HUES64 (cell line): ENCODE data around the gene SART1.
A peak's percentile ranks its signal among the peaks of the same experiment; 100 is the strongest.
"Not testable (repeated sequence)": the region's sequence is repeated elsewhere in the genome, so short reads cannot be mapped to it uniquely, and the experiment has no call there.

Experiments used
- H3K27ac ChIP-seq: 2 replicates; pipeline ENCODE4 v1.7.0; 2013; ENCODE audit warnings: low read depth, low read length, inconsistent platforms
- H3K27me3 ChIP-seq: 2 replicates; pipeline ENCODE4 v1.6.1; 2013; ENCODE audit warnings: mild to moderate bottlenecking, low read length; ENCODE audit not compliant: insufficient read depth
- H3K36me3 ChIP-seq: 2 replicates; pipeline ENCODE4 v1.6.1; 2013; ENCODE audit warnings: mild to moderate bottlenecking, low read length; ENCODE audit not compliant: insufficient read depth
- H3K4me1 ChIP-seq: 2 replicates; pipeline ENCODE4 v1.6.1; 2013; ENCODE audit warnings: mild to moderate bottlenecking, low read length, moderate library complexity; ENCODE audit not compliant: insufficient read depth
- H3K4me3 ChIP-seq: 2 replicates; pipeline ENCODE4 v1.5.1; 2013; ENCODE audit warnings: mild to moderate bottlenecking, low read length, moderate library complexity
- H3K9ac ChIP-seq: 2 replicates; pipeline ENCODE4 v1.6.1; 2013; ENCODE audit warnings: mild to moderate bottlenecking, low read depth, low read length
- H3K9me3 ChIP-seq: 2 replicates; pipeline ENCODE4 v1.6.1; 2013; ENCODE audit warnings: low read depth, low read length; ENCODE audit not compliant: insufficient read depth
- WGBS: fragments of 150-250, 120-280 bp; methylation state at CpG from one replicate; pipeline ENCODE4 v1.1.7; 2013; ENCODE audit warnings: missing lambda C conversion rate; 5-methylcytosine and 5-hydroxymethylcytosine counted together

Gene SART1

DNA sequence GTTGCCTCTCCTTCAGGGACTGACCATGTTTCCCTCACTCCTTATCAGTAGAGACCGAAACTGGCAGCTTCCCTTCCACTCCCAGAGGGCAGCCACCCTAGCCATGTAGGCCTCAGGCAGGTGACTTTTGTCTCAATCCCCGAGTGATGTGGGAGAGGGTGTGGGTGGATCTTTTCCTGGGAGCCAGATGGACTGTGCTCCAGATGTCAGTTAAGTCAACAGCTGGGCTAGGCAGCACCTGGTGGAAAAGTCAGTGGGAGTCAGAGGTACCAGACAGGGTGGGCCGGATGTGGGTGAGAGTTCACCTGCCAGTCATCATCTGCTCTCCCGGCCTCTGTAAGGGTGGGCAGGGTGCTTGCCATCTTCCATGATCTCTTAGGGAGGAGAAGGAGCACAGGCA lies 42.7 kb downstream of the SART1 start:
- peaks cover 9% of the 10 kb centered on the region; the same call in 1 of the 2 replicates for H3K4me1 ChIP-seq
- H3K9ac ChIP-seq = no peak overlapping the region
- H3K9me3 ChIP-seq = no peaks in the 10 kb centered on the region
- 94% methylated on average over 4 of the region's 4 CpGs for WGBS
- no peaks in the 10 kb centered on the region for H3K27me3 ChIP-seq
- H3K27ac ChIP-seq = no peak overlapping the region
- peaks cover 34% of the 10 kb centered on the region for H3K36me3 ChIP-seq
- H3K4me3 ChIP-seq = no peak overlapping the region

DNA sequence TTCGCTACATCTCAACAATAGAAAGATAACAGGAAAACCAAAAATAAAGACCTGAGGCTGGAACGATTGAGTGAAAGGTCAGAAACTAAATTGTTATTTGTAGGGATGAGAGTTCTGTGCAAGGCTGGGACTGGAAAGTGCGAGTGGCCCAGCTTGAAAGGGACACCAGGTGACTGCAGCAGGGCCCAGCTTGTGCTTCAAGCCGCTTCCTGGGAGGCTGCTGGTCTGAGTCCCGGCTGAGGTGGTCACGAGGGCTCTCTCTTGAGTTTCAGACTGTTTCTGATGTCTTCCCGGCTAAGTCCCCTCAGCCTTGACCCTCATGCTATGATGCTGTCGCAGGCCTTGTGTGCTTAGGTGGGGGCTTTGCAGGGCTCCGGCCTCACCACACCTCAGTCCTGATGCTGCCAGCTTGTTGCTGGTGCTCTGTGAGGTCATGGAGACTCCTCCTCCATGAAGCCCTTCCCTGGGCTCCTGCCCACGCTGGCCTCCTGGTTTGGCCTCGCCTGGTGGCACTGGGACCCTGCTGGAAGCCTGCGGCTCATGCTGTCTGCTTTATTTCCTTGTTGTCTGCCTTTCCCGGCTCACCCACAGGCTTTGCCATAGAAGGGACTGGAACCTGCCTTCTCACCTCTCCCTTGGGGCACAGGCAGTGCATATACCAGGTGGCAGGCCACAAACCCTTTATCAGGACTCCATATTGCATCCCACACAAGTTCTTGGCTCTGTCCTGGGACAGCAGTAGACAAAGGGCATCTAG lies 44.8 kb downstream of the SART1 start:
- WGBS = 87% methylated on average over 13 of the region's 13 CpGs
- Histone ChIP-seq H3K36me3 (peaks cover 21% of the 10 kb centered on the region), H3K27me3 (peaks cover 1% of the 10 kb centered on the region; the same call in 1 of the 2 replicates), H3K9me3 (no peaks in the 10 kb centered on the region), H3K9ac (peak overlapping the region; percentile 38; the same call in 1 of the 2 replicates), H3K4me3 (no peak overlapping the region), H3K4me1 (peaks cover 9% of the 10 kb centered on the region; the same call in 1 of the 2 replicates), H3K27ac (peak overlapping the region; percentile 15; the same call in 1 of the 2 replicates)

DNA sequence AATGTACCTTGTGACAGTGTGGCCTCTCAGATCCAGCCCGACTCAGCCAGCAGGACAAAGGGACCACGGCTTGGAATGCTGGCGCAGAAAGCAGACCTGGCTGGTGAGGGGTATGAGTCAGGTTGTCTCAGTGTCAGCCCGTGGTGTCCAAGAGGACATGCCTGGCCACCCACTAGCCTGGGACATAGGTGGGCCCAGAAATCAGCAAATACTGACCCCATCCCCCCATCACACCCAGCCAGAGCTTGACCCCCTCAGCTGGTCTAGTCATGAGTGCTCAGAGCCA lies 45.3 kb downstream of the SART1 start:
- WGBS = 76% methylated on average over 4 of the region's 4 CpGs
- H3K4me3 ChIP-seq = no peak overlapping the region
- H3K9ac ChIP-seq = peak overlapping the region; percentile 38; the same call in 1 of the 2 replicates
- no peaks in the 10 kb centered on the region for H3K9me3 ChIP-seq
- H3K36me3 ChIP-seq = peaks cover 21% of the 10 kb centered on the region
- peaks cover 9% of the 10 kb centered on the region; the same call in 1 of the 2 replicates for H3K4me1 ChIP-seq
- peaks cover 7% of the 10 kb centered on the region for H3K27me3 ChIP-seq
- peak overlapping the region; percentile 42; the same call in 1 of the 2 replicates for H3K27ac ChIP-seq

DNA sequence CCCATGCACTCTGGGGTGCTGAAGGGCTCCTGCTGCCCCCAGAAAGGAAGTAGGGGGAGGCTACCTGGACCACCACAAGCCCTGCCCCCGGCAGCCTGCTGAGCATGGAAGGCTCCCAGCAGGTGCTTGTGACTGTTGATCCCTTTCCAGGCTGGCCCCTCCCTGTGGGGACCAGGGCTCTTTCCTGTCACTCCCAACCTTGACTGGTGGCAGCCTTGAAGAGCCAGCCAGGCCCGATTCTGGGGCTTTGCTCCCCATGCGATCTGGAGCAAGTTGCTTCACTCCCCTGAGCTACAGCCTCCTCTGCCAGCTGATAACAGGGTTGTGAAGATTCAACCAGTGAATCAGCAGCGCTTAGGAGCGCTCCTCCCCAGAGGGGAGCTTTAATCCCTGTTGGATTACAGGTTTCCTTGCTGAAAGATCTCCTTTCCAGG lies 45.7 kb downstream of the SART1 start:
- no peak overlapping the region for H3K9ac ChIP-seq
- peaks cover 9% of the 10 kb centered on the region; the same call in 1 of the 2 replicates for H3K4me1 ChIP-seq
- H3K9me3 ChIP-seq = no peaks in the 10 kb centered on the region
- WGBS = 46% methylated on average over 5 of the region's 5 CpGs
- H3K27me3 ChIP-seq = peaks cover 10% of the 10 kb centered on the region
- no peak overlapping the region for H3K4me3 ChIP-seq
- H3K36me3 ChIP-seq = peaks cover 21% of the 10 kb centered on the region
- H3K27ac ChIP-seq = peak overlapping the region; percentile 42; the same call in 1 of the 2 replicates

DNA sequence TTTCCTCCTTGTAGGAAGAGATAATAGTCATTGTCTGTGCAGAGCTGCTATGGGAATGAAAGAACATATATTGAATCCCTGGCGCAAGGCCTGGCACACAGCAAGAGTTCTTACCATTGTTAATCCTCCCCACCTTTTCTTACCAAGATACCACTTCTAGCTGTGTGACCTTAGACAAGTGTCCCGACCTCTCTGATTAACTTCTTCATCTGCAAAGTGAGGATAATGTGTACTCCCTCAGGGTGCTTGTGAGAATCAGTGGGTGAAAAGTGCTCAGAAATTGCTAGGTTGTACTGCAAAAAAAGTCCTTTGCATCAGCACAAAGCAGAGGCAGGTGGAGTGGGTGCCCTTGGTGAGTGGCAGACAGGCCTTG lies 46.5 kb downstream of the SART1 start:
- Histone ChIP-seq H3K4me1 (peaks cover 9% of the 10 kb centered on the region; the same call in 1 of the 2 replicates), H3K9me3 (no peaks in the 10 kb centered on the region), H3K36me3 (peaks cover 21% of the 10 kb centered on the region), H3K4me3 (no peak overlapping the region), H3K9ac (no peak overlapping the region), H3K27ac (no peak overlapping the region), H3K27me3 (peaks cover 12% of the 10 kb centered on the region)
- WGBS = 86% methylated on average over 2 of the region's 2 CpGs

DNA sequence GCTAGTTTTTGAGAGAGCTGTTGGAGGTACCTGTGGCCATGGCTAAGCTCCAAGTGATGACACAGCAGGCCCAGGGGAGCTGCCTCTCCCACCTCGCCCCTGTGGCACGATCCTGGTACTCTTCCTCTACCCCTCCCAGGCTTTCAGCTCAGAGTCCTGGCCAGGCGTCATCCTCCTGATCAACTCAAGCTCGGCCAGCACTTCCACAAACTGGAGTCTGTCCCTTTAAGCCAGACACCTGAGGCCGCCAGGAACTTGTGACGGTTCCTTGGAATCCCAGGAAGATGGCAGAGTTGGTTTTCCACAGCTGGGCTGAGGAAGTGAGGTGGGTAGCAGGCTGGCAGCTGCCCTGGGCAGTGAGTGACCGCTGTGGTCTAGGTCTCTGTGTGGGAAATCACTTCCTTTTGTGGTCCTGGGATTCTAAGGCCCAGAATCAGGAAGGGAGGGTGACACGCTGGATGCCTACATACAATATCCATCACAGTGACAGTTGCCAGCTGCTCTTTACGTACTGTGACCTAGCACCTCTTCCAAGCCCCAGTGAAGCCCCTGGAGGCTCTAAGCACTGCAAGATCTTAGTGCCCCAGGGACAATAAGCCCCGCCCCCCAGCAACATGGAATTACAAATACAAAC lies 47.1 kb downstream of the SART1 start:
- no peak overlapping the region for H3K4me3 ChIP-seq
- H3K9me3 ChIP-seq = no peaks in the 10 kb centered on the region
- H3K27me3 ChIP-seq = peaks cover 12% of the 10 kb centered on the region
- peaks cover 21% of the 10 kb centered on the region for H3K36me3 ChIP-seq
- H3K4me1 ChIP-seq = peaks cover 9% of the 10 kb centered on the region; the same call in 1 of the 2 replicates
- WGBS = 75% methylated on average over 10 of the region's 10 CpGs
- H3K9ac ChIP-seq = no peak overlapping the region; the same call in 1 of the 2 replicates
- H3K27ac ChIP-seq = no peak overlapping the region

DNA sequence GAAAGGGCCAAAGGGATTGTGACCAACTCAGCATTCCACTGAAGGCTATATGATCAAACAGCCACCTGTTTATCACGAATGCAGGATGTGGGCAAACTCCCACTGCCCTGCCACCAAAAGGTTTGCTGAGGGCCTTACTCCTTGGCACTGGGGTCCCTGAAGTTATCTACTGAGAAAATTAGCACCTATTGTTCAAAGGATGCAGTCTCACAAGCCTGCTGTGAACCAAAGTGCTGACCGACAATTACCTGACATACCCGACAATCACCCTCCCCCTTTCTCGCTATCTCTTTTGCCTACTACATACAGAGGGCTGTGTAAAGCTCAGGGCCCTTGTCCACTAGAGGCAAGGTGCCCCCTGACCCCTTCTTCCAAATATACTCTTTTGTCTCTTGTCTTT lies 48.5 kb downstream of the SART1 start:
- H3K36me3 ChIP-seq, H3K4me1 ChIP-seq, H3K4me3 ChIP-seq, H3K9ac ChIP-seq, H3K27ac ChIP-seq, H3K9me3 ChIP-seq: not testable (repeated sequence)
- peaks cover 12% of the 10 kb centered on the region for H3K27me3 ChIP-seq
- WGBS = 73% methylated on average over 4 of the region's 4 CpGs

DNA sequence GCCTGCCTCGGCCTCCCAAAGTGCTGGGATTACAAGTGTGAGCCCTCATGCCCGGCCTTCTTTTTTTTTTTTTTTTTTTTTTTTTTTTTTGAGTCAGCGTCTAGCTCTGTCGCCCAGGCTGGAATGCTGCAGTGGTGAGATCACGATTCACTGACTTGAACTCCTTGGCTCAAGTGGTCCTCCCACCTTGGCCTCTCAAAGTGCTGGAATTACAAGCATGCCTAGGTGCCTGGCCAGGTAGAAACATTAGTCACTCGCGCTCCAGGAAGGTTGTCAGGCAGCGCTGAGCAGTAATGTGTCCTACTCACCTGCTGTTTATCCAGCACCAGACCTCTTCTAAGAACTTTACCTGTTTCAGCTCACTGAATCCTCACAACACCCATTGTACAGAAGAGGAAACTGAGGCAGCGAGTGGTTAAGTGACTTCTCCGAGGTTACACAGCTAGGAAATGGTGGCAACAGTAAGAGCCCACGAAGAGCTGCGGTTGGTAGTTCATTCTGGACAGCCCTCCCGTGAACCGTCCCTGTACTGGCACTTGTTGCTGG lies 49.8 kb downstream of the SART1 start:
- Histone ChIP-seq H3K4me3 (peak overlapping the region; percentile 31; the same call in 1 of the 2 replicates), H3K9ac (no peak overlapping the region), H3K27ac (no peak overlapping the region), H3K36me3 (no peaks in the 10 kb centered on the region), H3K27me3 (peaks cover 12% of the 10 kb centered on the region), H3K9me3 (no peaks in the 10 kb centered on the region), H3K4me1 (peaks cover 9% of the 10 kb centered on the region; the same call in 1 of the 2 replicates)
- WGBS = 77% methylated on average over 14 of the region's 14 CpGs

DNA sequence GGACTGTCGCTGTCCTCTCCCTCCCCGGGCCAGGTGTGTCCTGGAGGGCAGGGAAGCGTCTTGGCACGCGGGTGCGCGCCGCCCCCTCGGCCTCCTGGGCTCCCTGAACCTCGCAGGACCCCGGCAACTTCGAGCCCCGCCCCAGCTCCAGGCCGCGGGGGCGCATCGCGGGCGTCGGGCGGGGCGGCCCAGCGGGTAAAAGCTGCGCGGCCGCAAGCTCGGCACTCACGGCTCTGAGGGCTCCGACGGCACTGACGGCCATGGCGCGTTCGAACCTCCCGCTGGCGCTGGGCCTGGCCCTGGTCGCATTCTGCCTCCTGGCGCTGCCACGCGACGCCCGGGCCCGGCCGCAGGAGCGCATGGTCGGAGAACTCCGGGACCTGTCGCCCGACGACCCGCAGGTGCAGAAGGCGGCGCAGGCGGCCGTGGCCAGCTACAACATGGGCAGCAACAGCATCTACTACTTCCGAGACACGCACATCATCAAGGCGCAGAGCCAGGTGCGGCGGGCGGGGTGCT lies 50.3 kb downstream of the SART1 start, which contains the start of gene CST6:
Gene CST6 (plus strand): TSS at position 224 of the 519 bp plus-strand sequence. CDS start 37 bp downstream, at position 261.
- peaks cover 6% of the 10 kb centered on the region; the same call in 1 of the 2 replicates for H3K4me1 ChIP-seq
- no peak within 1 kb of the TSS for H3K27ac ChIP-seq
- peak within 1 kb of the TSS; percentile 31; the same call in 1 of the 2 replicates for H3K4me3 ChIP-seq
- 71% methylated on average over 61 of the region's 61 CpGs for WGBS
- H3K9ac ChIP-seq = no peak within 1 kb of the TSS
- H3K36me3 ChIP-seq = no peaks in the 10 kb centered on the region
- H3K9me3 ChIP-seq = no peaks in the 10 kb centered on the region
- H3K27me3 ChIP-seq = peaks cover 12% of the 10 kb centered on the region

DNA sequence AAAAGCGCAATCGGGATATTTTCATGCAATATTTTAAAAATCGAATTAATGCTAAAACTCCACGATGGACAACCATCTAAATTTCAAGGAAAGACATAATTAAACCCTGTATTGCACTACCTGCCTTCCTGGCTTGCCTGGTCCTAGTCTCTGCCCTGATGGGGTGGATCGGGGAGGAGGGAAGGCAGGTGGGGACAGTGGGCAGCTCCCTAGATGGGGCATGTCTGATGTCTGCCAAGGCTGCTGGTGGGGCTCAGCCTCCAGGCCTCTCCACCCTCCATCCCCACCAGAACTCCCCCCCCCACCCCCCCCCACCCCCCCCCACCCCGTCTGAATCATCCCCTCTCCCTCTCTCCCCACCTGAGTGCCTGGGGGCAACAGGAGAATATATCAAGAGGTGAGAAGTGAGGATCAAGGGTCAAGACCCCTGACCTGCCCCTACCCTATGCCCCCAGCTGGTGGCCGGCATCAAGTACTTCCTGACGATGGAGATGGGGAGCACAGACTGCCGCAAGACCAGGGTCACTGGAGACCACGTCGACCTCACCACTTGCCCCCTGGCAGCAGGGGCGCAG lies 50.9 kb downstream of the SART1 start:
- WGBS = 83% methylated on average over 11 of the region's 12 CpGs
- peaks cover 1% of the 10 kb centered on the region; the same call in 1 of the 2 replicates for H3K4me1 ChIP-seq

More for the DNA sequence above, 50.9 kb downstream of the SART1 start:
- Histone ChIP-seq H3K9me3 (no peaks in the 10 kb centered on the region), H3K4me3 (no peak overlapping the region; the same call in 1 of the 2 replicates), H3K9ac (no peak overlapping the region), H3K27ac (no peak overlapping the region), H3K27me3 (peaks cover 12% of the 10 kb centered on the region), H3K36me3 (no peaks in the 10 kb centered on the region)
